Choroid plexus epithelial cell (primary cell): Measurements from ENCODE around the gene ISL2.

Source experiments
- DNase-seq: peaks from one replicate; pipeline ENCODE4 v3.0.0-alpha.2; 2010; ENCODE audit warnings: low read depth
- H3K4me3 ChIP-seq: 2 replicates; pipeline ENCODE4 v1.5.1; 2011; ENCODE audit warnings: low read depth, mild to moderate bottlenecking, control low read depth, low read length, moderate library complexity
- TF ChIP-seq, protein P1 (sequence below): conservative IDR thresholded peaks from 2 replicates; pipeline ENCODE4 v1.5.1; 2011; ENCODE audit warnings: low read depth, mild to moderate bottlenecking, control low read depth, inconsistent platforms, low read length, moderate library complexity

ISL2 gene

GRCh38 chr15:76343313-76343996 lies 6.9 kb downstream of the ISL2 start:
- H3K4me3 ChIP-seq: no peak overlapping the region
- TF ChIP-seq, protein P1, sequence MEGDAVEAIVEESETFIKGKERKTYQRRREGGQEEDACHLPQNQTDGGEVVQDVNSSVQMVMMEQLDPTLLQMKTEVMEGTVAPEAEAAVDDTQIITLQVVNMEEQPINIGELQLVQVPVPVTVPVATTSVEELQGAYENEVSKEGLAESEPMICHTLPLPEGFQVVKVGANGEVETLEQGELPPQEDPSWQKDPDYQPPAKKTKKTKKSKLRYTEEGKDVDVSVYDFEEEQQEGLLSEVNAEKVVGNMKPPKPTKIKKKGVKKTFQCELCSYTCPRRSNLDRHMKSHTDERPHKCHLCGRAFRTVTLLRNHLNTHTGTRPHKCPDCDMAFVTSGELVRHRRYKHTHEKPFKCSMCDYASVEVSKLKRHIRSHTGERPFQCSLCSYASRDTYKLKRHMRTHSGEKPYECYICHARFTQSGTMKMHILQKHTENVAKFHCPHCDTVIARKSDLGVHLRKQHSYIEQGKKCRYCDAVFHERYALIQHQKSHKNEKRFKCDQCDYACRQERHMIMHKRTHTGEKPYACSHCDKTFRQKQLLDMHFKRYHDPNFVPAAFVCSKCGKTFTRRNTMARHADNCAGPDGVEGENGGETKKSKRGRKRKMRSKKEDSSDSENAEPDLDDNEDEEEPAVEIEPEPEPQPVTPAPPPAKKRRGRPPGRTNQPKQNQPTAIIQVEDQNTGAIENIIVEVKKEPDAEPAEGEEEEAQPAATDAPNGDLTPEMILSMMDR: no peak
- DNase-seq: no peak

DNA sequence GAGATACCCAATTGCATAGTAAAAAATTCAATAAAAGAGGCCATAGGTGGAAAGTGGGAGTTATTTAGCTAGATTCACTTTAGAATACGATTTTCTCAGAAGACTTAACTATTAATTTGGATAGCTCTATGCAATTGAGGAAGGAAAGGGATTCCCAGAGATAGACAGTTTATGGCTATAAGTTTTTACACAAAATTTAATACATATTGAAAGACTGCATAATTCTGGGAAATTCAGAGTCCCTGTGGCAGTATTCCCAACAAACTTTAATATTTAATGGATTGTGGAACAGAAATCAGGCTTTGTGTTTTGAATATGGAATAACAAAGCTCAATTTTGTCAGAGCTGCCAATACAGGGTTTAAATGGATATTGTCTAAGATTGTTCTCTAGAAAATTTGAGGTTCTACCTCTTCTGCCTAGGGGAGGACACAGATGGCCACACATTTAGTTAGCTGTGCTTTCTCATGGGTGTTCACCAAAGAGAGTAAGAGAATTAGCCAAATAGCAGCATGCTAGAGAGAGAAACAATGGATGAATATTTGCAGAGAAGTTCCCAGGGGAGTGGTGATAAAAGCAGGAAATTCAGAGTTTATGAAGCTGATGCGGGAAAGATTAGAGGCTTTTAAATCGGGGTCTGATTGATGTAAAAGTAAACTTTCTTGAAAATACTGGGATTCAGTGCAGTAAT lies 8.5 kb downstream of the ISL2 start:
- no peak for DNase-seq
- TF ChIP-seq, protein P1: no peak
- H3K4me3 ChIP-seq: no peak overlapping the region

DNA sequence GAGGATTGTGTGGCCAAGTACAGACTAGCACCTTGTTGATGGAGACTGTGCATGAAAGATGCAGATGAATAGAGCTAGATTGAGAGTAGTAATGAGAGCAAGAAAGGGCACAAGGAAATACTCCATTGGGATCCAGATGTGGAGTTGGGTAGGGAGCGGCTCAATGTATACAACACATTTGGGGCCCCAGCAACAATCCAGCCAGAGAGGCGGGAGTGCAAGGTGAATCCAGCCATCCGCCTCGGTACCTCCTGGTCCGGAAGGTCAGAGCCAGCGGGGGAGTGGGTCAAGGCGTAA lies 9.0 kb downstream of the ISL2 start:
- no peak overlapping the region for H3K4me3 ChIP-seq
- no peak for DNase-seq
- TF ChIP-seq, protein P1: no peak

DNA sequence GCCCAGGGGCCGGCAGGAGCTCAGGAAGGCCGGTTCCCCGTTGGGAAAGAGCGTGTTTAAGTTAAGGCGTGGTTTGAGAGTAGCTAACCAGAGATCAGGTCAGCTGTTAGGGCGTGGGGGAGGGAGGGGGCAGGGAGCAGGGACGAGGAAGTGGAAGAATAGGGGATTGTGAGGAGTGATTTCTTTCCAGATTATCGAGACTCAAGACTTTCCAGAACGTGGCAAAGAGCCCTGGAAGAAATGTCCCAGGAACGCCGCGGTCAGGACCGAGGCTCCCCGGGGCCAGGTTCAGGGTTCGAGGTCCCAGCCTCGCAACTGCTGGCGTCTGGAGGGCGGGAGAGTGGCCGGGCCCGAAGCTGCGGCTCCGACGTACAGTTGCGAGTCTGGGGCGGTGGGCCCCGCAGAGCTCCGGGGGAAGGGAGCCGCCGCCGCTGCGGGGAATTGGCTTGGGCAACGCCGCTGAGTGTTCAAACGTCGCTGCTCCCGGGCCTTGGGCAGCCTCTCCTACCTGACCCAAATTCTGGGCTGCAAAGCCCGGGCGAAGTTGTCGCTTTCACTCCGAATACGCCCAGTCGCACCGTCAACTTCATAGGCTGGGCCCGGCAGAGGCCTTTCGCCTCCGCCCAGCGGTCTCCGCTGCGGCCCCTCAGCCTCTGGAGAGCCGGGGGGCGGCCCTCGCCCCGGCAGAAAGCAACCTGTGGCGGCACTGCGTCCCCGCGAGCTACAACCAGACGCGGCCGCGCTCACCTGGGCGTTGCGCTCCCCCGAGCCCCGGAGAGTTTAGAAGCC lies 9.5 kb downstream of the ISL2 start:
- no peak for DNase-seq
- H3K4me3 ChIP-seq: no peak overlapping the region
- TF ChIP-seq, protein P1: no peak

DNA sequence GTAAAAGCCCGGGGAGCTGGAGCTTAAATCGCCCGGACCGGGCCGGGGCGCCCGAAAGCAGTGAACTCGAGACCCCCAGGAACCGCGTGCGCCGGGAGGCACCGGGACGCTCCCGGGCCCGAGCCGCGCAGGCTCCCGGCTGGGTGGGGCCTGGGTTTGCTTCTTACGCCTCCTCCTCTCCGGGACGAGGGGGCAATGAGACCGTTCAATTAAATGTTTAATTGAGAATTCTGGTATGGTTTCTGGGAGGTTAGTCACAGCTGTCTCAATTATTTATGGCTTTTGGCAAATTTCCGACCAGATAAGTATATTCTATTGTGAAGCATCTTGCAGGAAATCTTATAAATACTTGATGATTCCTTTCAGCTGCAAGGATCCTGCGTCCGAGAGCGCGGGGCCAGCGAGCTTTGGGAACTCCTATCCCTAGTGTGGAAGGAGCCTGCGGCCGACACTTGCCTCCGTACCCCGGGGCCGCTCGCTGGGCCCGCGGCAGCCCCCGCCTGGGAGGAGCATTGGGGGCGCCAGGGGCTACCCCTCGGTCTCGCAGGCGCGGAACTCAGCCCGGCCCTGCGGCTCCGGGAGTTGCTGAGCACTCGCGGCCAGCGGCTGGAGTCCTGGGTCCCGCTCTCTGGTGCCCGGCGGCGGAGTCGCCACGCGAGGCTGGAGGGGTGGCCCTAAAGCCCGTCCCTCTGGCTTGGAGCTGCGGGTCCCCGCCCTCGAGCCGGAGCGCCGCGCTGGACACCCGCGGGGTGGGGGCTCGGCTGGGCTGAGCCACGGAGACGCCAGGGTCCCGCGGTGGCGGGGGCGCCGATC lies 10.3 kb downstream of the ISL2 start:
- H3K4me3 ChIP-seq: peak overlapping the region; percentile 2
- DNase-seq: no peak
- TF ChIP-seq, protein P1: no peak

DNA sequence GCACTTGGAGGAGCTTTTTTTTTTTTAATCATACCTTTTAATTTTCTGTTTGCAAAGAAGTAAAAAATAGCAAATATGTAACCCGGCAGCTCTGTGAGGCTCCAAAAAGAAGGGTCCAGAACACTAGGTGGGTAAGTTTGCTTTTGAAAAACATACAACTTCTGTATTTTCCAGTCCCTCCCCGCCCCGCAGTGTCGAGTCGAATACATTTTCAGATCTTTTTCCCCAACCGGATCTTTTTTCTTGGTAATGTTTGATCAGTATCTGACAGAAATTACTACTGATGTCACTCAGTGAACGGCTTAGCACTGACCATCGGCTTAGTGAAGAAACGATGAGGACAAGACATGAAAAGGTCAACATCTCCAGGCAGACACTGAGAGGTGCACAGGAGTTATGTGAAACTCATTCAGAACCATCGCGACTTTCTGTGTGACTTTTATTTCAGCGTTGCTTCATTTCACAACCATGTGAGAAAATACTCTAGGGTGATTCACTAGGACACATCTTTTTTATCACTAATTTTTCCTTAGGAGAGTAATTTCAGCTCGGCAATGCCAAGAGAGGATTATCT lies 11.0 kb downstream of the ISL2 start:
- TF ChIP-seq, protein P1: no peak
- no peak overlapping the region for H3K4me3 ChIP-seq
- no peak for DNase-seq
